Heart right ventricle (tissue), 16 donors: ENCODE results near the gene DPPA3. TPM values are rescaled to one million over a fixed set of nuclear protein-coding genes. Genes with fewer than 3 reads are reported as not detected.
A peak's percentile ranks its signal among the peaks of the same experiment; 100 is the strongest.
"Not testable (repeated sequence)": the region's sequence is repeated elsewhere in the genome, so short reads cannot be mapped to it uniquely, and the experiment has no call there.

ENCODE experiments used
- ATAC-seq, 8 donors: fragments of 200-7000 bp; cut with Tn5 transposase; one replicate each; pipeline ENCODE4 v1.9.1; 2020; ENCODE audit warnings: mild to moderate bottlenecking in 8 of 8, moderate library complexity in 8 of 8, moderate number of reproducible peaks in 1 of 8
- DNase-seq, 2 donors: peaks; one replicate each; pipeline ENCODE4 v3.0.0-alpha.2; 2020
- H3K27ac ChIP-seq, 10 donors: fragments of 200-600 bp; sonication (generic) in 2 of 10; one replicate each; pipeline versions ENCODE4 v1.5.0 to v1.8.0; 2020 to 2022; ENCODE audit warnings: mild to moderate bottlenecking in 3 of 10
- H3K27me3 ChIP-seq, 7 donors: fragments of 200-600 bp; one replicate each; pipeline ENCODE4 v1.8.0; 2021 to 2022; ENCODE audit warnings: mild to moderate bottlenecking in 2 of 7
- H3K36me3 ChIP-seq, 9 donors: fragments of 200-600 bp; sonication (generic) in 1 of 9; one replicate each; pipeline versions ENCODE4 v1.5.0 to v1.8.0; 2020 to 2022; ENCODE audit warnings: mild to moderate bottlenecking in 2 of 9
- H3K4me1 ChIP-seq, 9 donors: fragments of 200-600 bp; sonication (generic) in 1 of 9; one replicate each; pipeline versions ENCODE4 v1.5.0 to v1.8.0; 2020 to 2022; ENCODE audit warnings: mild to moderate bottlenecking in 4 of 9
- H3K4me3 ChIP-seq, 10 donors: fragments of 200-600 bp; sonication (generic) in 2 of 10; one replicate each; pipeline versions ENCODE4 v1.5.0 to v1.8.0; 2020 to 2022; ENCODE audit warnings: mild to moderate bottlenecking in 7 of 10, moderate library complexity in 2 of 10
- H3K9me3 ChIP-seq, 11 donors: fragments of 200-600 bp in 10 of 11; sonication (generic) in 2 of 11; one replicate each; pipeline versions ENCODE4 v1.5.0 to v1.8.0; 2013 to 2022; ENCODE audit warnings: mild to moderate bottlenecking in 2 of 11, control low read depth in 1 of 11, moderate library complexity in 1 of 11
- WGBS, 2 donors: extraction: QIAGEN DNeasy Blood & Tissue Kit; methylation state at CpG; one replicate each; pipeline ENCODE4 v1.1.7; 2013; ENCODE audit warnings: inconsistent platforms in 1 of 2; 5-methylcytosine and 5-hydroxymethylcytosine counted together
- intact Hi-C, 10 donors: fragments of 100-400 bp; cut with DNase I; formaldehyde crosslinking; loops; one replicate each; pipeline versions ENCODE4 v1.11.1 to v1.14.2; 2022
- polyA plus RNA-seq, 2 donors: library from polyadenylated mRNA; stranded (reverse); fragments of 200-250 nt; gene quantifications; one replicate each; pipeline ENCODE4 v1.2.3, GENCODE V29; 2013
- total RNA-seq, 10 donors: library from RNA; stranded (reverse); fragmentation: NEBNext Ultra II Directional in 3 of 10; extraction: Animal tissue kit (Norgen Biotek cat#: 25700) in 3 of 10; gene quantifications; one replicate each; pipeline versions ENCODE4 v1.2.1 to v1.2.4, GENCODE V29; 2021 to 2023
- TF ChIP-seq, protein P1 (sequence below), 9 donors: fragments of 200-600 bp; sonication (generic) in 2 of 9; IDR thresholded peaks; one replicate each; pipeline versions ENCODE4 v1.5.0 to v1.8.0; 2021 to 2022; ENCODE audit warnings: antibody characterized with exemption in 9 of 9, mild to moderate bottlenecking in 5 of 9, moderate library complexity in 1 of 9
- donor health status: Arrhythmogenic right ventricular cardiomyopathy.
- donor health status: ischemic (EF 13 %, LVEDD 7.1; RV severe dilation, severe dysfunction).
- donor health status: healthy with polysubstance abuse.
- donor health status: DM: no; HTN: yes; CAD: no.
- donor health status: DM: no; HTN: no; CAD: no.
- donor health status: ischemic (EF 25% LVEDD 6.9; RV normal size, moderate dysfunction).
- donor health status: ischemic (EF 25% LVEDD 5.7; RV mildly dilated, moderate dysfunction).
- donor health status: healthy.
- donor health status: DM: yes; HTN: yes; CAD: no.
- donor health status: Ischemic cardiomyopathy.
- donor health status: ischemic (EF 35%, LVEDD 5.7; RV mildly dilated, moderate dysfunction).
- donor health status: nonischemic (EF 11% LVEDD 7.7; RV severe dilation, severe dysfunction).
- donor health status: DM: yes; HTN: yes; CAD: no.
- donor health status: PGD.
- donor health status: ischemic (EF 29% LVEDD 5.4; RV normal size, mild dysfunction).
- donor health status: nonischemic (EF 23%, LVEDD 6.1; RV moderate dilation, normal function).

Gene DPPA3
- total and polyA plus RNA-seq, 12 donors: not detected

- H3K4me3 ChIP-seq: no peak overlapping the region
- no peak overlapping the region for H3K27ac ChIP-seq
- H3K9me3 ChIP-seq: no peaks in the 10 kb centered on the region
- intact Hi-C loops: no loop called here
- TF ChIP-seq, protein P1, sequence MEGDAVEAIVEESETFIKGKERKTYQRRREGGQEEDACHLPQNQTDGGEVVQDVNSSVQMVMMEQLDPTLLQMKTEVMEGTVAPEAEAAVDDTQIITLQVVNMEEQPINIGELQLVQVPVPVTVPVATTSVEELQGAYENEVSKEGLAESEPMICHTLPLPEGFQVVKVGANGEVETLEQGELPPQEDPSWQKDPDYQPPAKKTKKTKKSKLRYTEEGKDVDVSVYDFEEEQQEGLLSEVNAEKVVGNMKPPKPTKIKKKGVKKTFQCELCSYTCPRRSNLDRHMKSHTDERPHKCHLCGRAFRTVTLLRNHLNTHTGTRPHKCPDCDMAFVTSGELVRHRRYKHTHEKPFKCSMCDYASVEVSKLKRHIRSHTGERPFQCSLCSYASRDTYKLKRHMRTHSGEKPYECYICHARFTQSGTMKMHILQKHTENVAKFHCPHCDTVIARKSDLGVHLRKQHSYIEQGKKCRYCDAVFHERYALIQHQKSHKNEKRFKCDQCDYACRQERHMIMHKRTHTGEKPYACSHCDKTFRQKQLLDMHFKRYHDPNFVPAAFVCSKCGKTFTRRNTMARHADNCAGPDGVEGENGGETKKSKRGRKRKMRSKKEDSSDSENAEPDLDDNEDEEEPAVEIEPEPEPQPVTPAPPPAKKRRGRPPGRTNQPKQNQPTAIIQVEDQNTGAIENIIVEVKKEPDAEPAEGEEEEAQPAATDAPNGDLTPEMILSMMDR (IDR thresholded peaks at IDR 0.05): no peak
- H3K27me3 ChIP-seq: no peaks in the 10 kb centered on the region
- no peaks in the 10 kb centered on the region for H3K4me1 ChIP-seq
- no peak for ATAC-seq
- no peak for DNase-seq
- H3K36me3 ChIP-seq: no peaks in the 10 kb centered on the region
- 82 to 83% methylated on average over 5 of the region's 5 CpGs for WGBS, 2 donors
Observed at GRCh38 chr12:7668171-7668570, 43.1 kb upstream of the DPPA3 start.

GRCh38 chr12:7675455-7675854 is 35.8 kb upstream of the DPPA3 start:
- H3K27ac ChIP-seq, H3K4me3 ChIP-seq, DNase-seq, H3K36me3 ChIP-seq, H3K4me1 ChIP-seq, ATAC-seq, H3K9me3 ChIP-seq: not testable (repeated sequence)
- peaks cover 0 to 19% (median 8%) of the 10 kb centered on the region in 7 donors for H3K27me3 ChIP-seq
- intact Hi-C loops: loop anchor here in 6 of 10 donors (5.0 to 10.0 kb wide), 2 partner anchors 129 to 132 kb away; no protein-coding TSS in a partner anchor
- 82% methylated on average over 6 of the region's 6 CpGs for WGBS, 2 donors

- peak overlapping the region in 1 of 10 donors; percentile 7 for H3K4me3 ChIP-seq
- 33 to 43% methylated on average over 9 of the region's 9 CpGs for WGBS, 2 donors
- intact Hi-C loops: loop anchor here (1.0 to 10.0 kb wide), 5 partner anchors 127 to 130 kb away; no protein-coding TSS in a partner anchor
- H3K36me3 ChIP-seq, H3K27ac ChIP-seq, H3K4me1 ChIP-seq, DNase-seq, H3K9me3 ChIP-seq: not testable (repeated sequence)
- peaks cover 0 to 19% (median 8%) of the 10 kb centered on the region in 7 donors for H3K27me3 ChIP-seq
- peak in 2 of 8 donors; percentile 34 to 67 for ATAC-seq
- TF ChIP-seq, protein P1 (IDR thresholded peaks at IDR 0.05): peak in 7 of 9 donors; percentile 14 to 60 (median 51)
Observed at GRCh38 chr12:7677432-7677888, 33.8 kb upstream of the DPPA3 start.

GRCh38 chr12:7678744-7679143 is 32.5 kb upstream of the DPPA3 start:
- Histone ChIP-seq H3K4me1 (peaks cover 0 to 5% (median 0%) of the 10 kb centered on the region in 9 donors), H3K27ac (no peak overlapping the region), H3K36me3 (no peaks in the 10 kb centered on the region), H3K4me3 (no peak overlapping the region), H3K27me3 (peaks cover 0 to 19% (median 8%) of the 10 kb centered on the region in 7 donors), H3K9me3 (no peaks in the 10 kb centered on the region)
- DNase-seq (no peak), ATAC-seq (no peak)
- WGBS, 2 donors: 84 to 88% methylated on average over 8 of the region's 8 CpGs
- TF ChIP-seq, protein P1 (IDR thresholded peaks at IDR 0.05): no peak
- intact Hi-C loops: loop anchor here in 6 of 10 donors (5.0 to 10.0 kb wide), 2 partner anchors 126 to 129 kb away; no protein-coding TSS in a partner anchor
